EL (cell line): ENCODE results near the gene CALR.
A peak's percentile ranks its signal among the peaks of the same experiment; 100 is the strongest.
"Not testable (repeated sequence)": the region's sequence is repeated elsewhere in the genome, so short reads cannot be mapped to it uniquely, and the experiment has no call there.

Experiments used
- DNase-seq: peaks from one replicate; pipeline ENCODE4 v3.0.0-alpha.2; 2016

The CALR gene

DNA sequence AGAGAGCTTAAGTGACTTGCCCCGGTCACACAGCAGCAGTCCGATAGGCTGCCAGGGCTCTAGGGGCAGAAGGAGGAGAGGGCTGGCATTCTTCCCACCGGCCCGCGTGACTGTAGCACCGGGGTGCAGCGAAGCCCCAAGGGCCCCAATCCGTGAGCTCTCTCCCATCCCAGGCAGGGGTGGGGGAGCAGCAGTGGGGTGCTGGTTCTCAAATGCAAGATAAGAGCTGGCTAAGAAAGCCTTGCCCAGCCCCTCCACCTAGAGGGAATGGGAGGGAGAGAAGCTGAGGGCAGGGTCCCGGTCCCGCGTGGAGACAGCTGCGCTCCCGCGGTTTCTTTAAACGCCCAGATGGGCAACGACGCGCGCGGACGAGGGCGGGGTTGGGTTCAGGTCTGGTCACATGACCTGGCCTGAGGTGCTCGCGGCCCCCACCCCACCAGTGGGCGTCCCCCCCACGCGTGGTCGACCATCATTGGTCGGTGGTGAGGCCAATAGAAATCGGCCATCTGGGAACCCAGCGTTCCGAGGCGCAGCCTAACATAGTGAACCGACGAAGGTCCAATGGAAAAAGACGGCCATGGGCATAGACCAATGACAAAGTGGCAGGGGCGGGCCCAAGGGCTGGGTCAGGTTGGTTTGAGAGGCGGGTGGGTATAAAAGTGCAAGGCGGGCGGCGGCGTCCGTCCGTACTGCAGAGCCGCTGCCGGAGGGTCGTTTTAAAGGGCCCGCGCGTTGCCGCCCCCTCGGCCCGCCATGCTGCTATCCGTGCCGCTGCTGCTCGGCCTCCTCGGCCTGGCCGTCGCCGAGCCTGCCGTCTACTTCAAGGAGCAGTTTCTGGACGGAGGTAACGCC is at the start of gene CALR:
TSS of gene CALR (plus strand) at position 683 of the 852 bp plus-strand sequence. CDS start at position 754, 71 bp downstream.
- DNase-seq = peak; percentile 99

DNA sequence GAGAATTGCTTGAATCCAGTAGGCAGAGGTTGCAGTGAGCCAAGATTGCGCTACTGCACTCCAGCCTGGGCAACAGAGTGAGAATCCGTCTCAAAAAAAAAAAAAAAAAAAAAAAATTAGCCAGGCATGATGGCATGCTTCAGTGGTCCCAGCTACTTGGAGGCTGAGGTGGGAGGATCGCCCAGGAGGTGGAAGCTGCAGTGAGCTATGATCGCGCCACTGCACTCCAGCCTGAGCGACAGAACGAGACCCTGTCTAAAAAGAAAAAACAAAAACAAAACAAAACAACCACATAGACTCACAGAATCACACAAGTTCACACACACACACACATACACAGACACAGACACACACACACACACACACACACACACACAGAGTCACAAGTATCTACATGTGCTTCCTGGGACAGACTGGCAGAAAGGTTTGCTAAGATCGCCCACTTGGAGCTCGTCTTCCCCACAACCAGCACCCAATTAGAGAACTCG is 48.1 kb upstream of the CALR start:
- not testable (repeated sequence) for DNase-seq

DNA sequence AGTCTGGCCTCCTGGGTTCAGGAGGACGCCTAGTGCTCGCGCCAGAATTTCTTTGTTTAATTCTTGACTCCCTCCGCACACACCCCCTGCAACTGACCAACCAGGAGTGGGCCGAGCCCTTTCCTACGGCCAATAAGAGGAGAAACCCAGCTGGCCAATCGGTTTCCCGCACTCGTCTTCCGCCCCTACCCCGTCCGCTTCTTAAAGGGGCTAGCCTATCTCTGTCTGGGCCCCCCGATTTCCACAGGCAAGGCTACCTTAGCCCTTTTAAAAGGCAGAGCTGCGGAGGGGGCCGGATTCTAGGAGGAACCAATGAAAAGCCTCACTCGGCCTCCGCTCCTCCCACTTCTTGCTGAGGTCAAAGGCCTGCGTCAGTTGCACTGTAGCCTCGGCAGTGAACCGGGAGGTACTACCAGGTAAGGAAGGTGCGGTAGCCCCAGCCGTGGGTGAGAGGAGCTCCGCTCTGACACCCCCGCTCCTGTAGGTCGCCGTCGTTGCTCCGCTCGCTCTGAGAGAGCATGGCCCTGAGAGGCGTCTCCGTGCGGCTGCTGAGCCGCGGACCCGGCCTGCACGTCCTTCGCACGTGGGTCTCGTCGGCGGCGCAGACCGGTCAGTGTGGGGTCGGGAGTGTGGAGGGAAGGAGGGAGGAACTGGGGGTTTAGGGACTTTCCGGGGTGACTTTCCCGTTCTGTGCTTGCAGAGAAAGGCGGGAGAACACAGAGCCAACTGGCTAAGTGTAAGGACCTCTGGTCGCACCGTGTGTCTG is 47.4 kb upstream of the CALR start, which contains the start of gene GCDH:
TSS of gene GCDH (plus strand) at position 374 of the 766 bp plus-strand sequence. CDS start at position 519, 145 bp downstream.
- peak; percentile 99 for DNase-seq

DNA sequence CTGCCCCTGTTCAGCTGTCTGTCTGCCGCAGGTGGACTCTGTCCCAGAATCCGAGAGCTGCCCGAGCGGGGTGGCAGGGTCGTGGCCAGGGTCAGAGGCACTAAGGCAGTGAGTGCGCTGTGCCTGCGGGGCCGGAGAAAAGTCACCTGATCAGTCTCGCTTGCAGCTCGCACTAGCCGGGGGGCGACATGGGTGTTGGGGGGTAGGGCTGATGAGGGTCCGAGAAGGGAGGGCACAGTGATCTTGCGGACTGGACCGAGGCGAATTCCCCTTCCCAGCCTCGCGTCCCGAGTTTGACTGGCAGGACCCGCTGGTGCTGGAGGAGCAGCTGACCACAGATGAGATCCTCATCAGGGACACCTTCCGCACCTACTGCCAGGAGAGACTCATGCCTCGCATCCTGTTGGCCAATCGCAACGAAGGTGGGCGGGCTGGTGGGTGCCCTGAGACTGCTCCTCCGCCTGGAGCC is 46.8 kb upstream of the CALR start:
- DNase-seq = no peak

DNA sequence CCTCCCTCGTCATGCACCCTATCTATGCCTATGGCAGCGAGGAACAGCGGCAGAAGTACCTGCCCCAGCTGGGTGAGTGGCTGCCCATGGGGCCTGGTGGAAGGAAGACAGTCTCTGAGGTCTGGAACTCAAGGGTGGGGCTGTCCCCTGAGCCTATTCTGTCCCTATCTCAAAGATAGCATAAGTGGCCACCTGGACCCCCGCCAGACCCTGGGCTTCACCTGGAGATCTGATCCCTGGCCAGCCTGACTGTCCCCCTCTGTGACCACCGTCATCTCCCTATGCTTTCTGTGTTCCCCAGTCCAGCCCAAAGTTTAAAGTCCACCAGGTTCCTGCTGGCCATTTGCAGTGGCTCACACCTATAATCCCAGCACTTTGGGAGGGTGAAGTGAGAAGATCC is 44.8 kb upstream of the CALR start:
- DNase-seq = no peak

DNA sequence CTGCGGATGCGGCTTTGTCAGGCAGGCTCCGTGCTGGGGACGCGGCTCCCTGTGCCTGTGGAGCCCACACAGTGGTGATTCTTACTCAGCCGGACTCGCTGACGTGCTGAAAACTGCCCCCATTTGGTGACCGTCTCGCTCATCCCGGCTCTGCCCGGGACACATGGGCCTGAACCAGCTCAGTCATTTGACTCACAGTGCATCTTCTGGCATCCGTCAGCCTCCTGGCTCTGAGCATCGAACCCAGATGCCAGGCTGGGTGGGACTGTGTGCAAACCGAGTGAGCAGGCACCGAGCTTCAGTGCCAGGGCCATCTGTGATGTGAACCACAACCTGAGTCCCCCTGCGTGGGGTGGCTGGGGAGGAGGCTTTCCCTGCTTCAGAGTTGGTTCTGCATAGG is 41.9 kb upstream of the CALR start:
- no peak for DNase-seq

DNA sequence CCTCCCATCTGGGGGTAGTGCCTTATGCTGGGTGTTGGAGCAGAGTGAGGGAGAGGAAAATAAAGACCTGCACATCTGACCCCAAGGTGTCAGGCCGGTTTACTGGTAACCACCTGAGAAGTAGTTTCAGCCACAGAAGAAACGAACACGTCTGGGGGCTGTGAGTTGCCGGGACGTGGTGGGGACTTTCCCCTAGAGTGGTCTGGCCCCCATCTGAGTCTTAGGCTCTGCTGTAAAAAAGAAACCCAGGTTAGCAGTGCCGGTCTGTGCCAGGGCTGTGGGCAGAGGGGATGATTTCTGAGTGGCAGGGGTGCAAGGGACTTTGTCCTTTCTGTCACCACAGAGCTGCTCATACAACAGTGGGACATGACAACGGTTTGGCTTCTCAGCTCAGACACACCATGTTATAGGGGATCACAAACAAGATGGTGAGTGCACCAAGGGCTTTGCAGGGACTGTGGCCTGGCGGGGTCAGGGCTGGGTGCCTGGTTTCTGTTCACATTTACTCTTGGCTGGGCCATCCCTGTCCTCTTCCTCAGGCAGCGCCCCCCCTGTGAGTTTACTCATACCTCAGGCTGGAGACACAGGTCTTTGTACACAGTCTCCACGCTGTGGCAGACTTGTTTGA is 38.4 kb upstream of the CALR start:
- DNase-seq = no peak

DNA sequence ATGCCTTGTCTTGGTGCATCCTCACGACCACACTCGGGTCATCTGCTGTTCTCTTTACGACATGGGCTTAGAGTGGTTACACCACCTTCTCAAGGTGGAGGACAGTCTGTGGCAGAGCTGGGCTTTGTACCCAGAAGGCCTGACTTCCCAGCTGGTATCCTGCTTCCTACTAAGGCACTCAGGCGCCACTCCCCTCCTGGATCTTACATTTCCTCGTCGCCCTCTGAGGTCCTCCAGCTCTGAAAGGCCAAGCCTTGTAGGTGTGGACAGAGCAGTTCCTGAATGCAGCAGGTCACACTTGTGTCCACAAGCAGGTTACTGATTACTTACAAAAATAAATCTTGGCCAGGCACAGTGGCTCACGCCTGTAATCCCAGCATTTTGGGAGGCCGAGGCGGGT is 31.2 kb upstream of the CALR start:
- no peak for DNase-seq

DNA sequence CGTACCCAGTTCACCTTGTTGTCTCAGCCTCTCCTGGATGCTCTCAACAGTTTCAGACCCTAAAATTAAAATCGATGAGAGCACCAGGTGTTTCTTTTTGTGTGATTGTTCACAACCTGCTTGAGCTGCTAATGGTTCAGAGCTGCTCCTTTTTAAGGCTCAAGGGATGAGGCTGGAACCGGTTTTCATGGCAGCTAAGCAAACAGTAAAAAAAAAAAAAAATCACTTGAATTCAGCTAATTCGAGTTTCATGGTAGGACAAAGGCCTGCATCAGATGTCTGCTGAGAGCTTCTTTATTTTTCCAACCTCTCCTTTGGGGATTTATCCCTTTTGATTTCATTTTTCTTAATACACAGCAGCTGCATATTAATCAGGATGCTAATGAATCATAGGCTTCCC is 25.8 kb upstream of the CALR start:
- DNase-seq = no peak

DNA sequence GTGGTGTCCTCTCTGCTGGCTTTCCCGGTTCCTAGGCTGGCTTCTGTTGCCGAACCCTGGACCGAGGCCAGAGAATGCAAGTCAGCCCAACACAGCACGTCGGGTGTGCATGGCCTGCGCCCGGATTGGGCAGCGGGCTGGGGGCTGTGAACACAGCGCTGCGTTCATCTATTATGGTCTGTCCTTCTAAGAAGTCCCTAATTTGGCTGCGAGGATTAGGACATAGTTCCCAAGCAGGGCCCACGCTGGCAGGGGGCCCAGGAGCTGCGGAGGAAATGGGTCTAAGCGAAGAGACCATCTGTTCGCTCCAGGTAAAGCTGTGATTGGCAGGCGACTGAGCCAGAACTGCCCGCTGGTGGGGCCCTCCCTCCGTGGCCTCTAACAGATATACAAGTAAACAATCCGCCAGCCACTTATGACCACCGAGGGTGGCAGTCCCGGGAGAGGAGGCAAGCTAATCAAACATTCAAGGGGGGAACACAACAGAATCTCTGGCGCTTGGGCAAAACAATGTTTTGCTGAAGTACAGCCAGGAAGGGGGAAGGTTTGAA is 25.3 kb upstream of the CALR start:
- peak; percentile 28 for DNase-seq

DNA sequence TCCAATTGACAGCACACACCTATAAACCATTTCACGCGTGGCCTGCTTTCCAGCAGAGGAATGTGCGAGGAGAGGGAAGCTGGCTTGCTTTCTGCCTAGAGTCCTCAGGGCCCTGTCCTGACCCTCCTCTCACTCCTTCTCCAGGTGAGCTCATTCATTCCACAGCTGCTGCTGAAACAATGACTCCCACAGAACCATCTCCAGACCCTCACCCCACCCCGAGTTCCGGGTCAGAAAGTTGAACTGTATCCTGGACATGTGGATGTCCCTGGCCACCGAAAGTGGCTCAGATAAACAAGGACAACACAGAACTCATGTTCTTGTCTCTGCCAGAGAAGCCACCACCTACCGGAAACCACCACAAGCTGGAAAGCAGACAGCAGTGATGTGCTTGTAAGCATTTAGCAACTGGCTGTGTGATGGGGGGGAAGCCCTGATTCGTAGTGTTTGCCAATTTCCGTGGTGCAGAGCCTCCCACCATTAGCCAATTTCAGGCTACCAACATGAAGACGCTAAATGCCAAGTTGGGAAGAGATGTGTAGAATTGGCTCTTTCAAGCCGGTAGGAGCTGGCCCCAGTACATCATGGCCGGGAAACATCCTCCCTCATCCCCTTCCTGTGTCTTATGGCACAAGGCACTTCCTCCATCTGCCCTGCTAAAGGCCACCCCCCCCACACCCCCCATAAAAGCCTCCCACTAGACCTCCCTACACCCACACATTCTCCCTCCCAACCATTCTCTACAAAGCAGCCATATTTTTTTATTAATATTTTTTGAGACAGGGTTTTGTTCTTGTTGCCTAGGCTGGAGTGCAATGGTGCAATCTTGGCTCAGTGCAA is 24.3 kb upstream of the CALR start:
- no peak for DNase-seq

DNA sequence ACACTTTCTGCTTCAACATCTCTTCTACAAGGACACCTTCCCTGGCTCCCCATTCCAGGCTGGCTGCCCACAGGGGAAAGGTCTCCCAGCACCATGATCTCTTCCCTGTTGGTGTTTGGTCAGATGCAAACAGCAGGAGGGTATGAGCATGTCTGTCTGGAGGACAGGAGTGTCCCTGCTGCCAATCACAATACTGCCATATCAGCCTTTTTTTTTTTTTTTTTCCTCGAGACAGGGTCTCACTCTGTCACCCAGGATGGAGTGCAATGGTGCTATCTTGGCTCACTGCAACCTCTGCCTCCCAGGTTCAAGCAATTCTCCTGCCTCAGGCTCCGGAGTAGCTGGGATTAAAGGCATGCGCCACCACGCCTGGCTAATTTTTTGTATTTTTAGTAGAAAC is 22.5 kb upstream of the CALR start:
- DNase-seq = not testable (repeated sequence)

DNA sequence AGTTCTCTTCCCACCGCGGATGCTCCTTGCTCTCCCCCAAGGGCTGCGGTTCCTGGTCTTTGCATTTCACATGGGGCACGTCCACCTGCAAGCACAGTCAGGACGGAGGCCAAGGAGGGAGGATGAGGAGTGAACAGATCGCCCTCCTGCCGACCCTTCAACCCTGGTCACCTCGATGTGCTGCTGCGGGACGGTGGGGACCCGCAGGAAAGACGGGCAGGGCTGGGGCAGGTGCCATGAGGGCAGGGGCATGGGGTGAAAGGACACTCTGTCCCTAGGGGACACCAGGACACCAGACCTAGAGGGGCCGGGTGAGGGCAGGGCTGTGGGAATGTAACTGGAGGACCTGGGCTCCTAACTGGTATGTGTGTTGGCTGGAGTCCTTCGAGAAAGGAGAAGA is 20.2 kb upstream of the CALR start:
- no peak for DNase-seq

DNA sequence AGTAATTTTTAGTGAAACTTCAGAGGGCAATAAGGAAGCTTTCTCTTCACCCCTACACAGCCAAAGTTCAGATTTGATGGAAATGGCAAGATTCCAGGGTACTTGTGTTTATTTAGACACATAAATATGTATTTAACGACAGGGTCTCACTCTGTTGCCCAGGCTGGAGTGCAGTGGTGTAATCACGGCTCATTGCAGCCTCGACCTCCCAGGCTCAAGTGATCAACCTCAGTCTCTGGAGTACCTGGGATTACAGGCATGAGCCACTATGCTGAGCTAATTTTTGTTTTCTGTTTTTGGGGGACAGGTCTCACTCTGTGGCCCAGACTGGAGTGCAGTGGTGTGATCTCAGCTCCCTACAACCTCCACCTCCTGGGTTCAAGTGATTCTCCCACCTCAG is 17.4 kb upstream of the CALR start:
- no peak for DNase-seq

DNA sequence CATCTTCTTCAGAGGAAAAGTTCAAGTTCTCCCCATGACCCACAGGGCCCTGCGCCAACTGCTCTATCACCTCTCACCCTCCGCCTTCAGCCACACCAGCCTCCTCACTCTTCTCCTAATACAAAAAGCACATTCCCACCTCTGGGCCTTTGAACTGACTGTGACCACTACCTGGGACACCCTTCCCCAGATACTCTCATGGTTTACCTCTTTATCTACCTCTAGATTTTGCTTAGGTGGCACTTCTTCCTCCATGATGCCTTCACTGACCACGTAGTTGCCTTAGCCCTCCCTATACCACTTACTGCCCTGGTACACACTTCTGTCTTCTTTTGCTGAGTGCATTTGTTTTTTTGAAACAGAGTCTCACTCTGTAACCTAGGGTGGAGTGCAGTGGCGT is 15.4 kb upstream of the CALR start:
- no peak for DNase-seq

DNA sequence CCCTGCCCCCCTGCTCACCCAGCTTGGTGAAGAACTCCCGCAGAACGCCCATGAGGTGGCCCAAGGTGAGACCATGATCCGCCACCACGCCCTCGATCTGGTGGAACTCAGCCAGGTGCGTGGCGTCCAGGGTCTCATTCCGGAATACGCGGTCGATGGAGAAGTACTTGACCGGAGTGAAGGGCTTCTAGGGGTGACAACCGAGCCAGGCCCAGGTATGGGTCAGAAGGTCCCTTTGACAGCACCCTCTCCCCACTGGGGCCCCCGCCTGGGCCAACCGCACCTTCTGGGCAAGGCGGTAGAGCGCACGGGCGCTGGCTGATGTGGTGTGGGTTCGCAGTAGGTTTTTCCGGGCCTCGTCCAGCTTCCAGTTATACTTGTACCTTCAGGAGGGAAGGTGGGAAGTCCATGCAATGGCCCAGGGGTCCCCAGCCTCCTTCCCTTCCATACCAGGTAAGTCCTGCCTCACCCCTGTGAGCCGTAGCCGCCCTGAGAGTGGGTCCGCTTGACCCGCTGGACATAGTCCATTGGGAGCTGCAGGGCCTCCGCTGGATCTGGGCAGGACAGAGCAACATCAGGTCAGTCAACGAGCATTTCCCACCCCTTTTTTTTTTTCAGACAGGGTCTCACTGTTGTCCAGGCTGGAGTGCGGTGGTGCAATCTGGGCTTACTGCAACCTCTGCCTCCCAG is 13.6 kb upstream of the CALR start:
- DNase-seq = no peak

DNA sequence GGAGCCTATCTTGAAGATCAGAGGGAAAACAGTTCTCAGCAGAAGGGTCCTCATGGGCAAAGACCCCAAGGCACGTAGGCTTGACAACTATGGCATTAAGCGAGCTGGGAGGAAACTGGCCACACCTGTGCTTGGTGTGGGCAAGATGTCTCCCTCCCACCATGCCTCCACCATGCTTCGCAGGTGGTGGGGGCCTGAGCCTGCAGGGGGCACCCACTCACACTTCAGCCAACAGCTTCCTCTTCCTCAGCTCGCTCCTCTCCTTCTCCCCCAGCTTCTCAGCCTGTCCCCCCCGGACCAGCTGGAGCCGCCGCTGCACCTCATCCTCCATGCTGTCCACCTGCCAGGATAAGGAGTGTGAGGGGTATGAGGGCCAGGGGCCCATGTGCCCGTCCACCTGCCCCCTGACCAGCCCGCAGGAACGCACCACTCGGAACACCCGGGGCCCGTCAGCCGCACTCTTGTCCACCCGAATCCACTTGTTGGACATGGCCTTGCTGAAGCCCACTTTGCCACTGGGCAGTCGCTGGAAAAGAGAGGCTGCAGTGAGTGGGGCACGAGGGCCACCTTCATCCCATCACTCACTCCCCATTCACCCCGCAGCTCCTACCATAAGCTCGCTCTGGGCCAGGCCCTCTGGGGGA is 8.3 kb upstream of the CALR start:
- no peak for DNase-seq

DNA sequence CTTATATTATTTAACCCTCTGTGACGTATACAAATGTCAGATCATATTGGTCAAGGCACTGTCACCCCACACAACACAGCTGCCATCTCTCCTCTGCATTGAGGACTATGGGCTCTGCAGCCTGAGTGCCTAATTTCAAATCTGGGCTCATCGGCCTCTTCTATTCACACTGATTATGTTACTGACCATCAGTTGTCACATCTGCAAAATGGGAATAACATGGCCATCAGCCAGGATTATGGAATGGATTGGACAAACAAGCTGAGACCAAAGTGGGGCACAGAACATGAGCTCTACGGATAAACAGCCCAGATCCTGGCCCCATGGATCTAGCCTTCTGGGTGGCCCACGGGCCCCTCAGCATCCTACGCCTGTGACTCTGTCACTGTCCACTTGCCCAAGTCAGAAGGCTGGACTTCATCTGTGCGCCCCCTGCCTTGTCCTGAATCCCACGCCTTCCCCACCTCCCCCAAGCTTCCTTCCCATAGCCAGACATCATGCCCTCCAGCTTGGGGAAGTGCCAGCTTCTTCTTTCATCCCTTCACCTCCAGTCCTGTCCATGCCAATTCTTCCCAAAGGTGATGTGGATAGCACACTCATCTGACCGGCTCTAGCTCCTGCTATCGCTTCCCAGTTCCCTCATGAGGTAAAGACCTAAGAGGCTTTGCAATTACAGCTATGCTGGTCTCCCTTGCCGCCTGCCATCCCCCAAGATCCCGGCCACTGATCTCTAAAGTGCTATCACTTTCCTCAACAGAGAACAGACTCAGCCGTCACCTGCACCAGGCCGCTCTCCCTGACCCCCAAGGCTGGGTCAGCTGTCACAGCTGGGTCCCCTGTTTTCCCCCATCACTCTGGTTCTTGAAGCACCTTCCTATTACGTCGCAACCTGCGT is 5.8 kb upstream of the CALR start:
- no peak for DNase-seq

DNA sequence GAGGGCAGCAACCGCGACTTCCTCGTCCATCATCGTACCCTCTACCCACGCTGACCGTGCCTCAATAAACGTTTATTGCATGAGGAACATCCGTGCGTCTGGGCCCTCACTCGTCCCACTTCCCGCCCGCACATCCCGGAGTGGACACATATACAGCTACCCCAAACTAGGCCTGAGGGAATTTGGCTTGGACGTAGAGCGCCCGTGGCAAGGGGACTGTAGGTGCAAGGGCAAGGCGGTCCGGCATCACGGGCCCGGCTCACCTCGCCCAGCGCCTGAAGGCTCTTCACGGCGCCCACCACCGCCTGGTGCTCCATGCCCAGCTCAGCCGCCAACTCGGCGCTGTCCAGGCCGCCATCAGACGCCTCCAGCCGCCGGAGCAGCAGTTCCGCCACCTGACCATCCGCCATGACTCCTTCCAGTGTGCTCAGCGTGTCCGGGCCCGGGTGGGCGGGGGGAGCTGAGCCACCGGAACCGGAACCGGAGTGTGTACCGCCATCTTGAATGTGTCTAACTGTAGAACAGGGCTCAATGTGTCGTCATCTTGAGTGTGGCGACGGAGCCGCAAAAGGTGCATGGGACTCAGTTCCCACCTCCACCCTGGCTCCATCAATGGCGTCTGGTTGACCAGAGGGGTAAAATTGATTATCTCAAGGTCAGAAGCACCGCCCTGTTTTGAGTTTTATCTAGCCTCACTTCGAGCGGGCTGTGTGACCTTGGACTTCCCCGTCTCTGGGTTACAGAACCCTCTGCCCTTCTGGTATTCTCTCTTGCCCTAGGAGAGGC is 4.9 kb upstream of the CALR start, which contains the start of gene FARSA:
TSS of gene FARSA (minus strand) at position 425 of the 786 bp plus-strand sequence. CDS start at position 410, 15 bp downstream.
- peak; percentile 89 for DNase-seq
